HG02798 (cell line): ENCODE results near the gene RASGRP2.

Experiments
- ATAC-seq: cut with Tn5 transposase; IDR thresholded peaks from one replicate; pipeline ENCODE4 v1.9.1; 2021; ENCODE audit warnings: mild to moderate bottlenecking; ENCODE audit not compliant: unreplicated experiment, poor library complexity

RASGRP2 gene

DNA sequence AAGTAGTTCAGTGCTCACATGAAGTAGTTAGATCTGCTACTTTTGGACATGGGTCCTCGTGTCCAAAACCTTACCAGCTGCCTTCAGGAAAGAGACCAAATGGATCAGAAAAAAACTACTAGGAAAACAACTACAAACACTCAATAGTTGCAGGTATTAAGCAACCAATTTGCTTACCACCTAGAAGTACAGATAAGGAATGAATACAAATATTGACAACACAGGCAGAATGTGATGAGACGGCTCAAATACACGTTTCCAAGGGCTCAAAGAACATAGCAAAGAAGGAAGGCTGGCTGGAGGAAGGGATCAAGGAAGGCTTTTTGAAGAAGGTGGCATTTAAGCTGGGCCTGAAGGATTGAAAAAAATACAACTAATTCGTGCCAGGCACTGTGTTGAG is 62.8 kb downstream of the RASGRP2 start:
- no peak for ATAC-seq

DNA sequence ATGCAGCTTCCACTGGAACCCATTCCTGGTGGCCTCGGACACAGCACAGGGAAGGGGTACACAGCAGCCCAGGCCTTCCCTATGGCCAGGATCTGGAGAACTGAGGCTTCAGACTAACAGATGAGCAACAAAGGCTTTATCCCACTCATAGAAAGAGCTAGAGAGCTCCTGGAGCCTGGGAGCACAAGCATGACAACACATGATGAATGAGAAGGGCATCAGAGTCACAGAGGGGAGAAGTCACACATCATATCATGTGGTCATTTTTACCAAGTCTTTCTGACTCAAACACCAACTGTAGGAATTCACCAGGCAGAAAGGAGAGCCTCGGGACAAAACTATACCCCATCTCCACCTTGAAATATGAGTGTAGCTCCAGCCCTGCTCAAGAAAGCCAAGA is 64.1 kb downstream of the RASGRP2 start:
- ATAC-seq, result no peak

DNA sequence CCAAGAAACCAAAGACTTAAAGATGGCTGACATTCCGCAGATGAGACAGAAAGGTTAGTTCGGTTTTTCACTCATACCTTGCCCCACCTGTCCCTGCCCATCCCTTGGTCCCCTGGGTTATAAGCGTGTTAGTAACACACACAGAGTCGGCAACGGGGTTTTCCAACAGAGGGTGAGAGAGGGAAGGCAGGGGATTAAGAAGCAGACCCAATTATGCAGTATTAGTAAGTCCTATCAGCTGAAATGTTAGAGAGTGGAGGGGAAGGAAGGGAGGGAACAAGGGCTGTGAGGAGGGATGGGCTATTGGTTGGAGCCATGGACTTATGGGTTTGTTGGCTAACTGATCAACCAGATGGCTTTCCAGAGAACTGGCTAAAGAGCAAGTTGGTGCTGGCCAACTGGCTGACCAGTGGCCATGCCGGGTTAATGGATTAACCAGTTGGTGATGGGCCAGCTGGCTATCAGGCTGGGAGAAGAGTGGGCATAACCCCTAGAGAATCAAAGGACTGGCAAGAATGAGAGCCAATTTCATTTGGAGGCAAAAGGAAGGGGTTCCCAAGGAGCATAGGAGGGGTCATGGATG is 66.4 kb downstream of the RASGRP2 start:
- ATAC-seq, result no peak
